Left lobe of liver (tissue), 1 donor: ENCODE measurements around the gene RFPL1. TPM values are rescaled to one million over a fixed set of nuclear protein-coding genes. Genes with fewer than 3 reads are reported as not detected.

Experiments used
- total RNA-seq: library from RNA; stranded (reverse); gene quantifications from one replicate; pipeline ENCODE4 v1.2.1, GENCODE V29; 2021
- donor health status: DM: no; HTN: yes; CAD: no.

The RFPL1 gene
- total RNA-seq, 1 donor from 2014 or later, result 0.45 TPM

Other genes with a start within 250 kb of the RFPL1 start
- 1.3 TPM for gene EMID1, start 232.7 kb upstream of the RFPL1 start, total RNA-seq
- 18.9 TPM for gene RHBDD3, start 170.6 kb upstream of the RFPL1 start, total RNA-seq
- 93.3 TPM for gene EWSR1, start 170.3 kb upstream of the RFPL1 start, total RNA-seq
- gene GAS2L1, start 131.9 kb upstream of the RFPL1 start, total RNA-seq, result 14.3 TPM
- 1.0 TPM for gene RASL10A, start 122.9 kb upstream of the RFPL1 start, total RNA-seq
- gene AP1B1, start 50.0 kb upstream of the RFPL1 start, total RNA-seq, result 37.9 TPM
- 0.15 TPM for gene NEFH, start 41.6 kb downstream of the RFPL1 start, total RNA-seq
- gene THOC5, start 115.2 kb downstream of the RFPL1 start, total RNA-seq, result 17.4 TPM
- gene NIPSNAP1, start 142.5 kb downstream of the RFPL1 start, total RNA-seq, result 119 TPM
- 17.3 TPM for gene NF2, start 165.1 kb downstream of the RFPL1 start, total RNA-seq